Glomerular visceral epithelial cell (primary cell): Measurements from ENCODE around the gene ENOX1.

ENCODE experiments used
- DNase-seq: peaks from one replicate; pipeline ENCODE4 v3.0.0-alpha.2; 2016; ENCODE audit errors: extremely low spot score

Gene ENOX1

DNA sequence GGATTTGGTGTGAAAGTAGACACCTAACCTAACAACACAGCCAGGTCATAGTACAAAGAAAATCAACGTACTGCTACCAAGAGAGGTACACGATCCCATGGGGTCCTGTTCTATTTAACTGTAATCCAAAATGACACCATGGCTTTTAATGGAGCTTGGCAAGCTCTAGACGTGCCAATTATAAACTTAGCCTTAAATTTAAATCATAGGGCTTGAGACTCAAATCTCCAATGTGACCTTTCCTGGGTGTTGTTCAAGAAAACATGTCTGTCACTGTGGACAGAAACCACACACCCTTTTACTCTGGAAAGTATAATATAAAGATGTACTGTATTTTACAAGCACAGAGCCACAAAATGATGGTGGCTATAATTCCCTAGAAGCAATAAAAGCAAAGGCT is 299.3 kb downstream of the ENOX1 start:
- no peak for DNase-seq

DNA sequence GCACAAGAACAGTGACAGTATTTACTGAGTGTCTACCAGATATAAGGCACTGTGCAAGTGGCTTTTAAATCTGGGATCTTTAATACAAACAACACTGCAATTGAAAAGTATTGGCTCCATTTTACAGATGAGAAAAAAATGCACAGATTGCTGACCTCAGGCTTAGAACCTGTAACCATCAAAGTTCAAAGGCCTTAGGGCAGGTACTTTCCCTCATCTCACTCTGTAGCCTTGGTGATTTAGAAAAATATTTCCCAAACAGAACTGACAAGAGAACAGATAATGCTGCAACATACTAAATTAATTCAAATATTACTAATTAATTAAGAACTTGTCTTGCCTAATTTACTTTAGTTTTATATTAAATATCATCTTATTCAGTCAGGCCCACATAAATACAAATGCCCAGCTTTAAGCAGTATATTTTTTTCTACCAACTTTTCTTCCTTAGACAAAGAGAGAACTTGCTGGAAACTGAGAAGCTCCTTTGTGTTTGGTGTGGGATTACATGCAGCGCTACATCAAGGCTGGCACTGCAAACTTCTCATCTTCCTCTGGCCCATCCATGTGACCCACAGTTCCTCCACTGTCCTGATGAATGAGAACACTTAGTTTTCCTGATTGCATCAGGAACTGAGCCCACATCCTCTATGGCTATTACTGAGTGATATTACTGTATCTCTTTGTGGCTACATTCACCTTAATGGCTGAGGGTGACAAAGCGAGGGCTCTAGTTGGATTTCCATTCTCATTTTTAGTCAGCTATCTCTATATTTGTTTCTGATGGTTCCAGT is 302.1 kb downstream of the ENOX1 start:
- no peak for DNase-seq

DNA sequence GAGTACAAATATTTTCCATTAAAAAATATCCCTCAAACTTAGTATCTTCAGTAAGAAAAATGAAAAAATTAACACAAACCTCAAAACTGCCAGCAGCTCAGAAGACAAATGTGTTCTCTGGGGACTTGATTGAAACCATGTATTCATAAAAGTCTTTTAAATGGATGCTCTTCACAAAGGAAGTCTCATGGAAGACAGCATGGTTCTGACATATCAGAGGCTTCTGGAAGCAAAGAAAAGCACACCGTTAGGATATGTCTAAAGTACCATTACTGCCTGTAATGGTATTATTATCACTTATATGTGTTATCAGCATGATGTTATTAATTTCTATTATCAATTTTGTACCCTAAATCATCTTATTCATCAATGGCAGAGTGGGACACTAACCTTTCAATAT is 302.8 kb downstream of the ENOX1 start:
- no peak for DNase-seq

DNA sequence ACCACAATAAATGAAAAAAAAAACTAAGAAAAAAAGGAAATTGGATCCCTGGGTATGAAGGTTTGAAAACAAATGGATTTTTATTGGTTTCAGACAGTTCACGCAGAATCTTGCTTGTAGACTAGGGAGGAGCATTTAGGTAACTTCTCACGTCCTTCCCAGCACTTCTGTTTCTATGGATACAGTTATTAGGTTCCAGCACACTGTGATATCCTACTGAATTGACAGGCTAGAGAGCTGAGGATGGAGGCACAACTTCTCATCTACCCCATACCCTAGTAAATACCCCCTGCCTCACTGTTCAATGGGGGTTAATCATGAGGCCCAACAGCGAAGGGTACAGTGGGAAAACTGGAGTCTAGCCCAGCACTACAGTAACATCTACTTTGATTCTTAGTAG is 304.1 kb downstream of the ENOX1 start:
- DNase-seq: no peak

DNA sequence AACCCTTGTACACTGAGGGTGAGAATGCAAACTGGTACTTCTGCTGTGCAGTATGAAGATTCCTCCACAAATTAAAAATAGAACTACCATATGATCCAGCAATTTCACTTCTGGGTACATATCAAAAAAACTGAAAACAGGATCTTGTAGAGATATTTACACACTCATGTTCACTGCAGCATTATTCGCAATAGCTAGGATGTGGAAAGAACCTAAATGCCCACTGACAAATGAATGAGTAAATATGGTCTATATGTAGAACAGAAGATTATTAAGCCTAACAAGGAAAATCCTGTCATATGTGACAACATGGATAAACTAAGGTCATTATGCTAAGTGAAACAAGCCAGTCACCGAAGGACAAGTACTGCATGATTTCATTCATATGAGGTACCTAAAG is 304.7 kb downstream of the ENOX1 start:
- no peak for DNase-seq

DNA sequence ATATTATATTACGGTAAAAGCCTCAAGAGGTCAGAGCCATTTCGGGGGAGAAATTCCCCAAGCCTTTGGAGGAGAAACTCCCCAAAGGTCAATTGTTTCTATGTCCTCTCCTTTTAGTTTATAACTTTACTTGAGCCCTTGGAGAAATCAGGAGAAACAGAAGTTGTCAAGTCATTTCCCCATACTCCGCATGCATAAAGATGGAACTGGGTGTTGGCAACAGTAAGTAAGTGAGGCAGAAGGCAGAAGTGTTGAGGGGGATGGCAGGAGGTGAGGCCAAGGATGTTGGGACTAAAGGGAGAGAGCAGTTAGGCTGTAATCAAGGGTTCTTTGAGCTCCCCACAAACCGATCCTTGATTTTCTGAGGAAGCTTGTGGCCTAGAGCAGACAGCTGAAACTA is 307.9 kb downstream of the ENOX1 start:
- DNase-seq: no peak

DNA sequence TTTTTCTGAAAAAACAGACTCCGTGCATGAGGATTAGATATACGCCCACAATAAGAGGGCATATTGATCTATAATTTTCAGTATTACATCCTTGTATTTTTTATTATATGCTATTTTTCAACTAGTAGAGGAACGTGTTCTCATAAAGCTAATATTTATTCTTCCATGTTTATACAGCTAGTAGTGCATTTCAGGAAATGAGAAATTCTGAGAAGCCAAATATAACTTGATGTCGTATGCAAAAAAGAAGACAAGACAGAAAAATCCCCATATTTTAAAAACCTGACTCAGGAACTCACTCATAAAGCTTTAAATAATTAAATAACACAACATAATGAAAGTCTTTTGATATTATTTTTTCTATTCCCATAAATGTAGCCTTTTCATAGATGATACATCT is 308.6 kb downstream of the ENOX1 start:
- DNase-seq: no peak

DNA sequence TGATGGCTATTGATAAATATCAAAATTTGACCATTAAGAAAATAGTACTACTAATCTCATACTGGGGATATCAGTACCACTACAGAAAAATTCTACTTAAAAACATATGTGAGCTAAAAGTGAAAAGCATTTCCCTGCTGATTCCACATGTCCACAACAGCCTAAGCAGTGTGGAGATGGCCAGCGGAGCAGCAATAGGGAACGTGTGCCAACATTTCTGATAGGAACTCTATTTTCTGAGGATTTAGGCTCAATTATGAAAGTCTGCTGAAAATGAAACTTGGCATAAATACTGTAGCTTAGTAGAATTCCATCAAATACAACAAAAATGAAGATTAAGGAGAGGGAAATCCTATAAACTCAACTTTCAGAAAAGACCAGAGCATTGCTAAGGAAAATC is 311.6 kb downstream of the ENOX1 start:
- no peak for DNase-seq

DNA sequence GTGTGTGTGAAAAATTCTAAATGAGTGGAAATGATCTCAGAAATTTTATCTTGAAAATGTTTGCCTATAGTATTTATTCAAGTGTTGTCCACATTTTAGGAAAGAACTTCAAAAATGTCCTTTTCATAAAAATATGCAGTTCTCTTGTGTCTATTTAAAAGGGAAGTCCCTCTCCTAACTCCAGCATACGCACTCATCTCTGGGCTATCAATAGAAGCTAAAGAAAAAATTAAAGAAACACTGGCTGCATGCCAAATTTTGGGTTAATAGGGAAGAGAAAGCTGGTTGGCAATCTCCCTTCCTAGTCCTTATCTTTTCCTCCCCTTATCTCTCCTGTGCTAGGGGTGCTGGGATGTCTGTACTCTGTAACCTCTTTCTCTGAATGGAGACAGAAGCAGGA is 313.3 kb downstream of the ENOX1 start:
- DNase-seq: no peak

DNA sequence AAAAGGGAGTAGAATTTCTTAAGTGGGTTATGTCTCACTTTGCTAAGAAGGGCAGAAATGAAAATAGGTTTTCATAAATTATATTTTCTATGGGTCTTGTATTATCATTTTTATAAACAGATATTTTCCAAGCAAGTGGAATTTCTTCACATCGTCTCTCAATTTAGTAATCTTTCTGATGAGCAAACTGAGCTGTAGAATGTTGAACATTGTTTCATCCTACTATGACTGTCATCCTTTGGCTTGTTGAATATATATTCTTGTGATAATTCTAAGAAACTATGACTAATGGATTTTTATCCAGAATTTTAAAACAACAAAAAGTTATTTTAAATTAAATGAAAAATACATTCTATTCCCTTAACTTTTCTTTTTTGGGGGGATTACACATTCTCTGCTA is 313.8 kb downstream of the ENOX1 start:
- DNase-seq: no peak

DNA sequence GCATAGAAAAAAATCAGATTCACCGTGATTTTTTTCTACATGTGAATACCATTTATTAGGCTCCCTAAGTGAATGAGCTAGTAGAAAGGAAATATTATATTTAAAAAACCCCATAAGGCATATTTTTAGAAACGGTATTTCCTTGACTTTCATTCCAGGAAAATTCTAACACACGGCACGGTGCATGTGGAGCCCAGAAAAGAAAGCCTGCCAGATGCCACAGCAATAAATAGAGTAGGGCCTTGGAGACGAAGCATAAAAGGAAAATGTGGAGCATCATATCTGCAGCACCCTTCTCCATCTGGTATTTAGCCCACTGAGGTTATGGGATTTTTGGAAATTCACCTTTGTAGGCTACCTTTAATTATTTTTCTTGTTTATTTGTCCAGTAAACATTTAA is 314.4 kb downstream of the ENOX1 start:
- DNase-seq: no peak

DNA sequence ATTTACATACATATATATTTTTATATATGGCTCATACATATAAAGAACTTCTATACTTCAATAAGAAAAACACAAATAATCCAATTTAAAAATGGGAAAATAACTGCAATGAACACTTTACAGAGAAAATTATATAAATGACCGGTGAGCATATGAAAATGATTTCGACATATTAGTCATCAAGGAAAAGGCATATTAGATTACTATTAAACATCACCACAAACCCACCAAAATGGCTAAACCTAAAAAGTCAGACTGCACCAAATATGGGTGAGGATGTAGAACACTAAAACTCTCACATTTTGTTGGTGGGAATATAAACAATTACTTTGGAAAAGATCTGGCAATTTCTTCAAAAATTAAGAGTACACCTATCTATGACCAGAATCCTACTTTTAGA is 316.2 kb downstream of the ENOX1 start:
- no peak for DNase-seq

DNA sequence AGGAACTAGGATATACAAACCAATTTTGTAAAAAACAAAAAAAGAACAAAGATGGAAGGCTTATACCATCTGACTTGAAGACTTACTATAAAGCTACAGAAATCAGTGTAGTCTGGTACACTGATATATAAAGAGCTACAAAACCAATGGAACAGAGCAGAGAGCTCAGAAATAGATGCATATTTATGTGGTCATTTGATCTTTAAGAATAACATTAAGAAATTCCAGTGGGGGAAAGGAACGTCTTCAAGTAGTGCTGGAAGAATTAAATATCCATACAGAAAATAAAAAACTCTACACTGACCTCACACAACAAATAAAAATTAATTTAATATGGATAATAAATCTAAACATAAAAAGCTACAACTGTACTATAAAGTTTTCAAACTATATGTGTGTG is 317.0 kb downstream of the ENOX1 start:
- DNase-seq: no peak

DNA sequence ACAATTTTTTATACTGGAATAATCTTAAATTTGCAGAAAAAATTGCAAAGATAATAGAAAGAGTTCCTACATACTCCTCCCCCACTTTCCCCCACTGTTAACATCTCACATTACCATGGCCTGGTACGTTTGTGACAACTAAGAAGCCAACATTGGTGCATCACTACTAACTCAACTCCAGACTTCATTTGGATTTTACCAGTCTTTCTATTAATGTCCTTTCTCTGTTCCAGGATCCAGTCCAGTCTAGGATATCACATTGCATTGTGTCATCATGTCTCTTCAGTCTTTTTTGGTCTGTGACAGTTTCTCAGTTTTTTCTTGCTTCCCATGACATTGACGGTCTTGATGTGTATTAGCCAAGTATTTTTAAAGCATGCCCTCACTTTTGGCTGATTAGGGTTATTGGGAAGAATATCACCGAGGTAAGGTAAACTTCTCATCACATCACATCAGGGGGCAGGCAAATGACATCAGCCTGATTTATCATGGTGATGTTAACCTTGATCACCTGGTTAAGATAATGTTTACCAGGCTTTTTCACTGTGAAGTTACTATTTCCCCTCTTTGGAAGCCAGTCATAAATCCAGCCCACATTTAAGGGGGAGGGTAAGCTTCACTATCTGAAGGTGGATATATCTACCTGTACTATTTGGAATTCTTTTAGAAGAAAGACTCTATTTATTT is 322.1 kb downstream of the ENOX1 start:
- DNase-seq: no peak

DNA sequence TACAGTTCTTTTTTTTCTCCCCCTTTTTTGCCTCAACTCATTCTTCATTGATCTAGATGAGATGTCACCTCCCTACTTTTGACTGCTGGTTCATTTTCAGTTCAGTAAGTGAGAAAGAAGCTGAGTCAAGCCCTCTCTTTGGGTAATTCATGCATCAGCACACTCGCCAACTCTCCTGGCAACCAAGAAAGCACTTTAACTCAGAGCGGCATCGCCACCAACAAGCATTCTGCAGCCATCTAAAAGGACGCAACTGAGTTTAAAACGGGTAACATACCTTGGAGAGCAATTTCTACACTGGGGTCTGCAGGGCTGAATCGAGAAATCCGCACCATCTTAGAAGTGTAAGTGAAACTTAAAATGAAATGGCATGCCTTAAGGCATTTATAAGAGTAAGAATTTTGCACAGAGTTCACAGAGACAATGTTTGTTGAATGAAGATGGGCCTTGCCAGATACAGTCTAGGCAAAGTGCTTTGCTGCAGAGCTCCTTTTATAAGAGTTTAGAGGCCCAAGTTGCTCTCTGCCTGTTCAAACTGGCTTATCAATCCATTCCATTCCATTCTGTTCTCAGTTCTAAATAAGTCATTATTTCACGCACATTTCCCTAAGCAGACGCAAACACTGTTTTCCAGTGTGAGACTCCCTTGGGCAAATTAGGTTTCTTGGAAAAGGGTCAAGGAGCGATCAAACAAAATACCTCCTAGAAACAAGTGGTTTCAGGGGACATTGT is 338.0 kb downstream of the ENOX1 start:
- no peak for DNase-seq

DNA sequence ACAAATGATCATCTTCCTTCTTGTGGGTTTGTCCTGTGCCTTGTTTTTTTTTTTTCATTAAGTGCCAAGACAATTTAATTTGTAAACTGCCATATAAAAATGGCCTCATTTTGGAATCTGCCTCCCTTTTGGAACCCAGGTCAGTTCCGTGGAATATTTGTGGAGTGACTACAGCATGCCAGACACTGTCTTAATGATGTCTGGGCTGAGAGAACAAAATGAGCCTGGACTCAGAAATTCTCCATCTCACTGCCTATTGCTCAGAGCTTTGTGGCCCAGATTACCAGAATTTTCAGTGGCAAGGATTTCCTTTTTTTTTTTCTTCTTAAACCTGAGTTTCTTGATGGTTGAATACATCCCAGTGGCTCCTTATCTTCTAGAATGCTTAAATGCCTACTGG is 340.6 kb downstream of the ENOX1 start:
- no peak for DNase-seq

DNA sequence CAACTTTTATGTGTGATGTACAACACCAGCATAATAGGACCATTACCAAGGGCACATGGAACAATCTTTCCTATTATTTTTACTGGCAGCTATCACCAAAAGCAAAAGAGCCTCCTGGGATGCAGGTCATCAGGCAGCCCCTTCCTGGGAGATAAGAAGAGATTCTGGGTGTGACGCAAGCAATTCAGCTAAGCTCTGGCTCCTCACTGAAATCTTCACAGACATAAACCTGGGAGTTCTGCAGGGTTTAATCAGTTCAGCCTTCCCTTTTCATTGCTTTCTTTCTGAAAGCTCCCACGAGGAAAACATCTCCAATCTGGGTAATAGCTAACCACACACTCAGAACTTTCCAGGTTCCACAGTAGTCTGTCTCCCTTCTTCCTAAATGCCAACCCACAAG is 341.1 kb downstream of the ENOX1 start:
- DNase-seq: no peak

DNA sequence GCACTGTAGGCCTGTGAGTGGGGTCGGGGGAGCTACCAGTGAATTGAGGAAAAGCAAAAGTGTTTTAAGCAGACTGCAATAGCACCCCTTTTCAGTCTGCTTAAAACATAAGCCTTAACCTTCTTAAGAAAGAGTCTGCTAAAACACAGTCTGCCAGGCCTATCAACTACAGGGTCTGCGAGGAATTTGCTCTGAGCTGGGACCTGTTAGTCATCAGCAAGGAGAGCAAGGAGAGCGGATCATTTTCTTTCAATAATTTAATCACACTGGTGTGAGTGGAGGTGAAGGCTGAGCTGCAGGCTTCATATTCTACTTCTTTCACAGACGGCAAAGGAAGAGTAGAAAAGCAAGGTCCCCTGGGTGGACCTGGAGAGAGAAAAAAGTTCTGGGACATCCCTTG is 342.7 kb downstream of the ENOX1 start:
- no peak for DNase-seq

DNA sequence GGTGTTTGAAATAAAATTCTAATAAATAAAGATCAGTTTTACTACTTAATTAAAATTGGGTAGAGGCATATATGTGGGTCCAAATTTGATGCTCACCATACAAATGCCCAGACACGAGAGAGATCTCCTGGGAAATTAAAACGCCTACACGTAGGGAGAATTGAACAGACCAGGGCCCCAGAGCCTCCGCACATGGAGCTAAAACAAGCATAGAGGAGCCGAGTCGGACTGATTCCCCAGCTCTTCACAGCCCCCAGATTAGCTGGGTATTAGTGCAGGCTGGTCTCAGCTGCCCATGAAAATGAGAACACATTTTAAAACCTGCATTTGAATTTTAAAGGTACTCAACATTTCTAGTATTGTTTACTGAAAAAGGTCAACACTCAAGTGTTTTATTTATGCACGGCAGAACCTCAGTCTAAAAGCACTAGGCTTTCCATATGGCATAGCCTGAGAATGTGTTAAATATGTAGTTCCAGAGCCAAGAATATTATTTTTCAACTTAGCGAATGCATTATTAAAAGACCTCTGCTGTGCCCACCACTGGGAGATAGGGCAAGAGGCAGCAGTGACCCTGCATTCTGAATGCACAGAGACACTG is 344.8 kb downstream of the ENOX1 start:
- no peak for DNase-seq

DNA sequence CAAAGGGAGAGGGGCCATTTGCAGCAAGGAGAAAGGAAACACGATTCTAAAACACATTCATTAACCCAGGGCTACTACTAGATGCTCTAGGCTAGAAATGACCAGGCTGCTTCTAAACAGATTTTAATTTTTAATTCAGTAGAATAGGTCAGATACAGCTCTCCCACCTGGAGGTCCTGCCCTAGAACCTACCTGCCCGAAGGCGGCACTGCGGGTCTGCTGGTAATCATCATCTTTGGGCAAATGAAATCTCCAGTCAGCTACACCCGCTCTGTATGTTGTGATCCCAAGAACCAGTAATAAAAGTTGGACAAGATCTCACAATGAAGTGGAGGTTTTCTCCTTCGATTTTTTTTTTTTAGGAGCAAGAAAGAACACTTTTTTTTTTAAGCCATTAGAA is 345.3 kb downstream of the ENOX1 start:
- no peak for DNase-seq

DNA sequence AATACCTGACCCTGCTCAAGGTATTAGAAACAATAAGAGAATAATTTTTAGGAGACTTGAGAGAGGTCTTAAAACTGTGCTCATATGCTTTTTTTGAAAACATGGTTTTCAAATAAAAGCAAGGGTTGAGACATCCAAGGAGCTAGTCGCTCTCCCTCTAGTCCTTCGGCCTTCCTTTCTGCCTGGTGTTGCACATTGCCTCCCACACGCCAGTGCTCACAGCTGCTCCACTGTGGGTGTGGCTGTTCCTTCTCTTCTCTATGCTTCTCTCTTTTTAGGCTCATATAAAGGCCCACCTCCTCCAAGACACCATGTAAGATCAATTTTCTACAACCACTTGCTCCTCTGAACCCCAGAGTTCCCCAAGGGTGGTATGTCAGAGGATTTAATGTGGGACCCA is 352.6 kb downstream of the ENOX1 start:
- DNase-seq: no peak

DNA sequence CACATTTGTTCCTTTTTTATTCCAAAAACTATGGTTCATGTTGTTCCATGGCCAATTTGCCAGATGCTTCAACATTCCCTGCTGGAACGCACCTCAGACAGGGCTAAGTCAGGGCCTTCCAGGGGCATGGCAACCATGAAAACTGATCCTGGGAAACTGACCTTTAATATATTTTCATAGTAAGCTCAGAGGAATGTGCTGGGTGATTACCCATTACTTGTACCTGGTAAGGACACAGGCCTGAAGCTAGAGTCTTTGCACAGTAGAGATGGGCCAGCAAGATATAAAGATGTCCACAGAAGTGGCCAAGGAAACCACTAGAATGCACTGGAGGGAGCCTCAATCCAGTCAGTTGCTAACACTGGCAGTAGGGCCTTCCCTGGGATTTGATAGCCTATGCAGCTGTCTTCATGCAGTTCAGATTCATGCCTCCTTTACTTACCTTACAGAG is 353.1 kb downstream of the ENOX1 start:
- no peak for DNase-seq

DNA sequence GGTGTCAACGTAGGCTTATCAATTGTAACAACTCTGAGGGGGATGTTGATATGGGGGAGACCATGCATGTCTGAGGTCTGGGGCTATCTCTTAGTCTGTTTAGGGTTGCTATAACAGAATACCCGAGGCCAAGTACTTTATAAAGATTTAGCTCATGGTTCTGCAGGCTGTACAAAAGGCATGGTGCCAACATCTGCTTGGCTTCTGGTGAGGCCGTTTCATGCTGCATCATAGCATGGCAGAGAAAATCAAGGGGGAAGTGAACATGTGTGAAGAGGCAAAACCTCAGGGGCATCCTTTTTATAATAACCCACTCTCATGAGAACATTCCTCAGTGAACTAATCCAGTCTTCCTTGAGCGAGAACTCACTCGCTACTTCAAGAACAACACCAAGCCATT is 353.8 kb downstream of the ENOX1 start:
- no peak for DNase-seq
